Karpas-422 (cell line): ENCODE data around the gene UNC5C. TPM values are rescaled to one million over a fixed set of nuclear protein-coding genes. Genes with fewer than 3 reads are reported as not detected.

Experiments
- DNase-seq: peaks from one replicate; pipeline ENCODE4 v3.0.0-alpha.2; 2015
- H2AFZ ChIP-seq: fragments of 200-600 bp; sonication (generic); 2 replicates; pipeline ENCODE4 v1.6.1; 2014; ENCODE audit warnings: antibody characterized with exemption, low read length, mixed read lengths
- H3K27ac ChIP-seq: fragments of 200-600 bp; sonication (generic); 2 replicates; pipeline ENCODE4 v1.5.1; 2014; ENCODE audit warnings: mild to moderate bottlenecking, low read length, moderate library complexity
- H3K27me3 ChIP-seq: fragments of 200-600 bp; sonication (generic); 2 replicates; pipeline ENCODE4 v1.6.1; 2014; ENCODE audit warnings: low read length, mixed read lengths
- H3K36me3 ChIP-seq: fragments of 200-600 bp; sonication (generic); 2 replicates; pipeline ENCODE4 v1.6.1; 2014; ENCODE audit warnings: low read length, mixed read lengths; ENCODE audit not compliant: insufficient read depth
- H3K4me1 ChIP-seq: fragments of 200-600 bp; sonication (generic); 2 replicates; pipeline ENCODE4 v1.6.1; 2014; ENCODE audit warnings: mild to moderate bottlenecking, low read length, mixed read lengths
- H3K4me2 ChIP-seq: fragments of 200-600 bp; sonication (generic); 2 replicates; pipeline ENCODE4 v1.6.1; 2014; ENCODE audit warnings: low read length, low read depth, mild to moderate bottlenecking; ENCODE audit not compliant: poor library complexity, severe bottlenecking
- H3K4me3 ChIP-seq: fragments of 200-600 bp; sonication (generic); 2 replicates; pipeline ENCODE4 v1.5.1; 2014; ENCODE audit warnings: mild to moderate bottlenecking, antibody characterized with exemption, low read length, mixed read lengths
- H3K79me2 ChIP-seq: fragments of 200-600 bp; sonication (generic); 2 replicates; pipeline ENCODE4 v1.6.1; 2014; ENCODE audit warnings: mild to moderate bottlenecking, low read length, mixed read lengths
- H3K9ac ChIP-seq: fragments of 200-600 bp; sonication (generic); 2 replicates; pipeline ENCODE4 v1.6.0; 2014; ENCODE audit warnings: low read length
- H3K9me2 ChIP-seq: fragments of 200-600 bp; sonication (generic), shearing (Covaris generic); replicated peaks from 2 replicates; pipeline ENCODE4 v1.6.0; 2014; ENCODE audit warnings: mild to moderate bottlenecking, low read length, moderate library complexity; ENCODE audit not compliant: insufficient read depth
- H3K9me3 ChIP-seq: fragments of 300-700, 200-600 bp; sonication (generic); 2 replicates; pipeline ENCODE4 v1.6.1; 2014; ENCODE audit warnings: low read length, mixed read lengths
- H4K20me1 ChIP-seq: fragments of 200-600 bp; sonication (generic); 2 replicates; pipeline ENCODE4 v1.6.1; 2014; ENCODE audit warnings: mild to moderate bottlenecking, antibody characterized with exemption, low read length, low read depth; ENCODE audit not compliant: insufficient read depth
- total RNA-seq: library from RNA; depleted of rRNA; stranded (reverse); fragments of >200 nt; shearing (Covaris generic); gene quantifications from 2 replicates; pipeline ENCODE4 v1.2.3, GENCODE V29; 2014; ENCODE audit warnings: low replicate concordance

The UNC5C gene
- total RNA-seq, 1 experiment from 2014 or later: not detected

DNA sequence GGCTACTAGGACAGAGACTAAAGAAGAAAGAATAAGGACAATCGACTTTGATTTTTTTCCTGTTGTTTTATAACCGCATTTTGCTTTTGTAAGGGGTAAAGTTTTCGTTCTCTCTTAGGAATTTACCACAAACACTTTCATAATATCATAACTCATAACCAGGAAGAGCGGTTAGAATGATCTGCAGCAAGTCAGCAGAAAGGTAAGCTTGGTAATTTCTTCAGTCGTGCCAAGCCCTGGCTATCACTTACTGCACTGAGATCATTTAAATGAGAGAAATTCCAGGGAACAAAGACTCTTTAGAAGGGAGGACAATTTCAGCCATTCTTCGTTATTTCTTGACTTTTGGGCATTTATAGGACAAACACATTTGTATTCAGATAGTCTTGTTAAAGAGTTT, 258.1 kb downstream of the UNC5C start:
- peaks cover 5% of the 10 kb centered on the region; the same call in 1 of the 2 replicates for H3K4me1 ChIP-seq
- H3K9me3 ChIP-seq: no peaks in the 10 kb centered on the region; the same call in 1 of the 2 replicates
- no peak overlapping the region for H3K4me2 ChIP-seq
- DNase-seq: no peak
- no peak overlapping the region for H3K9ac ChIP-seq
- no peak overlapping the region for H2AFZ ChIP-seq
- H3K36me3 ChIP-seq: no peaks in the 10 kb centered on the region
- H3K27me3 ChIP-seq: no peaks in the 10 kb centered on the region
- H3K27ac ChIP-seq: no peak overlapping the region
- no peaks in the 10 kb centered on the region for H4K20me1 ChIP-seq
- H3K4me3 ChIP-seq: no peak overlapping the region
- H3K9me2 ChIP-seq: no peaks in the 10 kb centered on the region
- H3K79me2 ChIP-seq: no peaks in the 10 kb centered on the region

DNA sequence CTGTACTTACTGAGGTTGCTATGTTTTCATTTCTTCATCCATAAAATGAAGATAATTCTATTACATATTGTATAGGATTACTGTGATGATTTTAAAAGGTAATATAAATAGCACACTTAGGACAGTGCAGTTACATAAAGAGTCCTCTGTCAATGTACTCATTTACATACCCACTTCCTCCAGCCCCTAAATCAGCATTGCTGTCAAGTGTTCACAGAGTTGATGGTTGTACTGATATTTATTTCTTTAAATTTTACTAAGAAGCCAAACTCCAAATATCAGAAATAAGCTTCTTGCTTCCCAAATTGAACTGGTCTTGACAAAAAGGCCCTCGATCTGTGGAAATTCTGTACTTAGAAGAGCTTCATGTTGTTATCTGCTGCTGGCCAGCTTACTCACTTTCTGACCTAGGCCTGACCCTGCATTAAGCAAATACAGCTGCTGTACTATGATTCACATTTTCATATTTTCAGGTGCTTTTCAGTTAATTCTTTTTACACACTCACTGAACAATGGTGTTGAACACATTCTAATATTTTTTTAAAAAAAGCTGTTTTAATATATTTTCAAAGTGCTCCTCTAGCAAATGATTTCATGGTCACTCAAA, 259.6 kb downstream of the UNC5C start:
- no peaks in the 10 kb centered on the region for H3K36me3 ChIP-seq
- no peak overlapping the region for H3K9ac ChIP-seq
- no peak overlapping the region for H2AFZ ChIP-seq
- H3K9me3 ChIP-seq: no peaks in the 10 kb centered on the region; the same call in 1 of the 2 replicates
- H4K20me1 ChIP-seq: no peaks in the 10 kb centered on the region
- H3K4me1 ChIP-seq: peaks cover 5% of the 10 kb centered on the region; the same call in 1 of the 2 replicates
- H3K9me2 ChIP-seq: no peaks in the 10 kb centered on the region
- no peak overlapping the region for H3K4me3 ChIP-seq
- H3K27ac ChIP-seq: no peak overlapping the region
- H3K27me3 ChIP-seq: no peaks in the 10 kb centered on the region
- no peak for DNase-seq
- H3K4me2 ChIP-seq: no peak overlapping the region
- no peaks in the 10 kb centered on the region for H3K79me2 ChIP-seq

DNA sequence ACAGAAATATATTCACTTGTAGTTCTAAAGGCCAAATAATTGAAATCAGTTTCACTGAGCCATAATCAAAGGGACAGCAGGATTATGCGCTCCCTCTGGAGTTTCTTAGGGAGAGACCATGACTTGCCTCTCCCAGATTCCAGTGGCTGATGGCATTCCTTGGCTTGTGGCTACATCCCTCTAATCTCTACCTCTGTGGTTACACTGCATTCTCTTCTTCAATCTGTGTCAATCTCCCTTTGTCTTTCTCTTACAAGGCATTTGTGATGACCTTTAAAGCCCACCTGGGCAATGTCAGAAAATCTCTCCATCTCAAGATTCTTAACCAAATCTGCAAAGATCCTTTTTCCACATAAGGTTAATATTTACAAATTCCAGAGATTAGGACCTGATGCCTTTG, 260.2 kb downstream of the UNC5C start:
- no peaks in the 10 kb centered on the region for H3K9me2 ChIP-seq
- peaks cover 5% of the 10 kb centered on the region; the same call in 1 of the 2 replicates for H3K4me1 ChIP-seq
- no peak overlapping the region for H2AFZ ChIP-seq
- H3K27me3 ChIP-seq: no peaks in the 10 kb centered on the region
- no peak overlapping the region for H3K4me2 ChIP-seq
- H3K36me3 ChIP-seq: no peaks in the 10 kb centered on the region
- H4K20me1 ChIP-seq: no peaks in the 10 kb centered on the region
- H3K79me2 ChIP-seq: no peaks in the 10 kb centered on the region
- H3K4me3 ChIP-seq: no peak overlapping the region
- no peak overlapping the region for H3K27ac ChIP-seq
- no peaks in the 10 kb centered on the region; the same call in 1 of the 2 replicates for H3K9me3 ChIP-seq
- DNase-seq: no peak
- H3K9ac ChIP-seq: no peak overlapping the region

GRCh38 chr4:95285797-95286196, 263.0 kb downstream of the UNC5C start:
- Histone ChIP-seq H3K4me1 (peaks cover 5% of the 10 kb centered on the region; the same call in 1 of the 2 replicates), H3K4me2 (no peak overlapping the region), H3K36me3 (no peaks in the 10 kb centered on the region), H3K9me3 (no peaks in the 10 kb centered on the region; the same call in 1 of the 2 replicates), H3K27me3 (no peaks in the 10 kb centered on the region), H2AFZ (no peak overlapping the region), H3K9ac (no peak overlapping the region), H4K20me1 (no peaks in the 10 kb centered on the region), H3K27ac (no peak overlapping the region), H3K79me2 (no peaks in the 10 kb centered on the region), H3K4me3 (no peak overlapping the region), H3K9me2 (no peaks in the 10 kb centered on the region)
- DNase-seq: no peak

GRCh38 chr4:95284655-95285054, 264.1 kb downstream of the UNC5C start:
- H3K4me2 ChIP-seq: no peak overlapping the region
- H2AFZ ChIP-seq: no peak overlapping the region
- H3K9me2 ChIP-seq: no peaks in the 10 kb centered on the region
- no peaks in the 10 kb centered on the region for H3K36me3 ChIP-seq
- no peak for DNase-seq
- no peaks in the 10 kb centered on the region; the same call in 1 of the 2 replicates for H3K9me3 ChIP-seq
- H3K27me3 ChIP-seq: no peaks in the 10 kb centered on the region
- no peak overlapping the region for H3K27ac ChIP-seq
- H3K4me3 ChIP-seq: no peak overlapping the region
- no peaks in the 10 kb centered on the region for H4K20me1 ChIP-seq
- H3K4me1 ChIP-seq: peaks cover 5% of the 10 kb centered on the region; the same call in 1 of the 2 replicates
- no peaks in the 10 kb centered on the region for H3K79me2 ChIP-seq
- no peak overlapping the region for H3K9ac ChIP-seq

DNA sequence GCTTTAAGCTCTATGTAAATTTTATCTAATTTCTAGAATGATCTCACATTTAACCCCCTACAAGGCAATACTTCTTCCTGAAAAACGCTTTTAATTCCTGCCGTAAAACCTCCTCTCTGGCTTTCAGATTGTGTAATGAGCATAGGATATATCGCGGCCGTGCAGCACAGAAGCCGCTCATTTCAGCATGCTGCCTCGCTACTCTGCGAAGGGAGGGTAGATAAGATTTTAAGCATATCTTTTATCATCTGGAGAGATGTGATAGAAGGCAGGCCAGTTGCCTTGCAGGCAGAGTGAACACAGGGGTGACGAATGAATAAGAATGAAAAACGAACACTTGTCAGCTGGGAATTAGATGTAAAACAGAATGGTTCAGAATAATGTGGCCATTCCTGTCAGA, 265.5 kb downstream of the UNC5C start:
- Histone ChIP-seq H4K20me1 (no peaks in the 10 kb centered on the region), H2AFZ (no peak overlapping the region), H3K9me3 (no peaks in the 10 kb centered on the region; the same call in 1 of the 2 replicates), H3K4me2 (no peak overlapping the region), H3K36me3 (no peaks in the 10 kb centered on the region), H3K9ac (no peak overlapping the region), H3K27ac (no peak overlapping the region), H3K9me2 (no peaks in the 10 kb centered on the region), H3K79me2 (no peaks in the 10 kb centered on the region), H3K27me3 (no peaks in the 10 kb centered on the region), H3K4me1 (no peaks in the 10 kb centered on the region), H3K4me3 (no peak overlapping the region)
- no peak for DNase-seq

GRCh38 chr4:95272797-95273196, 276.0 kb downstream of the UNC5C start:
- Histone ChIP-seq H3K27me3 (no peaks in the 10 kb centered on the region), H3K4me2 (no peak overlapping the region), H3K27ac (no peak overlapping the region), H3K9me2 (0 out of 2 replicates have a peak, but pooled peaks cover 3% of the 10 kb centered on the region), H3K4me1 (no peaks in the 10 kb centered on the region), H3K4me3 (no peak overlapping the region), H3K79me2 (no peaks in the 10 kb centered on the region), H3K9me3 (no peaks in the 10 kb centered on the region), H2AFZ (no peak overlapping the region), H3K9ac (no peak overlapping the region), H3K36me3 (no peaks in the 10 kb centered on the region), H4K20me1 (no peaks in the 10 kb centered on the region)
- no peak for DNase-seq

DNA sequence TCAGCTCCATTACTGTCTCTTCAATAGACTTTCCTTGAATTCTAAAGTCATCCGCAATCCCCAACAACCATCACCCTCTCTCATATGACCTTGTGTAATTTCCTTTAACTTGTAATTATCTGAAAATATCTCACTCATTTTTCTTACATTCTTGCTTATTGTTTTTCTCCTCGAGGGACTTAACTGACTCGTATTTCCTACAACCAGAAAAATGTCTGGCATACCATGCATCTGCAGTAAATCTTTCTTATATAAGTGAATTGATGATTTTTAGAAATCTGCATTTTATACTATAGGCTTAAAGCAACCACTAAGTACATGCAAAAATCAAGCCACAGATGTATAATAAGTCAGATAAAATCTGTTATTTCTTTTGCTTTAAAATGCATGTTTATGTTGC, 276.7 kb downstream of the UNC5C start:
- Histone ChIP-seq H3K9me2 (0 out of 2 replicates have a peak, but pooled peaks cover under 1% of the 10 kb centered on the region), H3K36me3 (no peaks in the 10 kb centered on the region), H3K4me1 (no peaks in the 10 kb centered on the region), H3K9ac (no peak overlapping the region), H3K4me2 (no peak overlapping the region), H2AFZ (no peak overlapping the region), H3K9me3 (no peaks in the 10 kb centered on the region), H3K27me3 (no peaks in the 10 kb centered on the region), H3K79me2 (no peaks in the 10 kb centered on the region), H3K4me3 (no peak overlapping the region), H4K20me1 (no peaks in the 10 kb centered on the region), H3K27ac (no peak overlapping the region)
- DNase-seq: no peak
